ENCODE data around the gene TNS1. TPM values are rescaled to one million over a fixed set of nuclear protein-coding genes. Genes with fewer than 3 reads are reported as not detected.

TNS1 gene
- total RNA-seq, 1 donor from 2014 or later = 227 TPM

GRCh38 chr2:217941339-217941738 lies 61.5 kb downstream of the TNS1 start:
- TF ChIP-seq CTCF (IDR thresholded peaks at IDR 0.05) = no peak
- no peak for DNase-seq (ENCODE audit: low spot score)
- Mint-ChIP-seq H3K4me1 (ENCODE audit: low read depth) (peaks cover 81% of the 10 kb centered on the region), H3K9me3 (ENCODE audit: low read depth) (no peaks in the 10 kb centered on the region), H3K27ac (ENCODE audit: unreplicated experiment) (peak overlapping the region; percentile 83), H3K36me3 (ENCODE audit: low read depth) (peaks cover 6% of the 10 kb centered on the region), H3K27me3 (ENCODE audit: low read depth) (no peaks in the 10 kb centered on the region), H3K4me3 (ENCODE audit: unreplicated experiment) (peak overlapping the region; percentile 92)

DNA sequence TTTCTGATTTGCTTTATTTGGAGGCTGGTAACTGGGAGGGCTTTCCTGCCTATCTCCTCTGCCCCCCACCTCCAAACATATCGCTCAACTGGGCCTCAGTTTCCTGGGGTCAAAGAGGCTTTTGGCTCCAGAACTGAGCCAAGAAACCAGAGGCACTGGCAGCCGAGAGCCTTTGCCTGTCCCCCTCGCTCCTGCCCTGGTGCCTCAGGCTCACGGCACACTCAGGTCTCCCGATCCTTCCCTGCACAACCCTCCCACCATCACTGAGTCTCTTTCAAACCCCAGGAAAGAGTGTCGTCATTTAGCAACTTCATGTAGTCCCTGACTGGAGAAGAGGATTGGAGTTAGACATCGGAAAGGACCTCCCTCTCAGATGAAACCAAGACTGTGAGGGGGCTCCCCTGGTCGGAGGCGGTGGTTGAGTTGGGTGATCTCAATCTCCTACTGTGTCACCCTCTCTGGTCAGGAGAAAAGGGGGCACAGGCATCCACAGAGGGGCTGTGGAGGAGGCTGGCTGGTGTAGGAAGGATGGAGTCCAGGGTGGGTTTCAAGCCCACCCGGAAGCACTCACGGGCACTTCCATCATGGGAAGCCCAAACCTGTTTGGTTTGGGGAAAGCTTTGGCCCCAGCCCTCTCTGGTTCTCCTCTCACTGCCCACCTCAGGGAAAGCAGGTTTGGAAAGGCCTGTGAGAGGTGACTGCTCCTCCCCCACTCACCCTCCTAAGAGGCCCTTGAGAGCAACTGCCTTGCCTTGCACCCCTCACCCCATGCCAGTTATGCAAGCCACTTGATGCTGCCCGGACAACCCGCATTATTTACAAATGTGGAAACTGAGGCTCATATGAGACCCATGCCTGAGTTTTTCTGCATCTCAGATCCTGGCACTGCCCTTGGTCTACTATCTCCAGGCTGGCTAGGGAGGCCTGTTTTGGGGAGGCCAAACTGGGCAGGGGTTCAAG lies 62.3 kb downstream of the TNS1 start:
- Mint-ChIP-seq H3K4me1 (ENCODE audit: low read depth) (peaks cover 87% of the 10 kb centered on the region), H3K27ac (ENCODE audit: unreplicated experiment) (peak overlapping the region; percentile 43), H3K36me3 (ENCODE audit: low read depth) (peaks cover 6% of the 10 kb centered on the region), H3K9me3 (ENCODE audit: low read depth) (no peaks in the 10 kb centered on the region), H3K27me3 (ENCODE audit: low read depth) (no peaks in the 10 kb centered on the region), H3K4me3 (ENCODE audit: unreplicated experiment) (peak overlapping the region; percentile 92)
- DNase-seq (ENCODE audit: low spot score) = peak; percentile 43
- TF ChIP-seq CTCF (IDR thresholded peaks at IDR 0.05) = no peak

DNA sequence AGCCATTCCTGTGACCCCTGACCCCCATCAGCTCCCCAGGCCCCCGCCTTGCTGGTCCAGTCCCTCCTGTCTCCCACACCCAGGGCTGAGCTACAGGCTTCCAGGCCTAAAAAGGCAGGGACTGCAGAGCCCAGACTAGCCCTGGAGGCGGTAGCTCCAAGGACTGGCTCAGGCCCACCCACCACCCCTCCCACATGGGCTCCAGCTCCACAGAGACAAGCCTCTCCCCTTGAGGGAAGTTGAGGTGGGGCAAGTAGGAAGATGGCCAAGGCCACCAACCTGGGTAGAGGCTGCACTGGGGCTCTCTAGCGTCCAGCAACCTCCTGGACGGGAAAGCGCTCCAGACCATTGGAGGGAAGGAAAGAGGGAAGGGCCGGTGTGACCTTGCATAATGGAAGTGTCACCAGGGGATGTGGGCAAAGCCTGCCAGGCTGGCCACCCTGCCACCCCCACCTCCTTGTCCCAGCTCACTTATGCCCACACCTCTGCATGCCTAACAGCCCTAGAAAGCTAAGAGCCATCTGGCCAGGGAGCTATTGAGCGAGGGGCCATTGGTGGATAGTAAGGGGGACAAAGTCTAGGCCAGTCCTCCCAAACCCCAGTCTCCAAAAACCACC lies 63.1 kb downstream of the TNS1 start:
- no peaks in the 10 kb centered on the region for H3K27me3 Mint-ChIP-seq (ENCODE audit: low read depth)
- no peak for TF ChIP-seq CTCF (IDR thresholded peaks at IDR 0.05)
- peak; percentile 65 for DNase-seq (ENCODE audit: low spot score)
- peaks cover 6% of the 10 kb centered on the region for H3K36me3 Mint-ChIP-seq (ENCODE audit: low read depth)
- peak overlapping the region; percentile 92 for H3K4me3 Mint-ChIP-seq (ENCODE audit: unreplicated experiment)
- no peaks in the 10 kb centered on the region for H3K9me3 Mint-ChIP-seq (ENCODE audit: low read depth)
- peak overlapping the region; percentile 77 for H3K27ac Mint-ChIP-seq (ENCODE audit: unreplicated experiment)
- peaks cover 90% of the 10 kb centered on the region for H3K4me1 Mint-ChIP-seq (ENCODE audit: low read depth)

DNA sequence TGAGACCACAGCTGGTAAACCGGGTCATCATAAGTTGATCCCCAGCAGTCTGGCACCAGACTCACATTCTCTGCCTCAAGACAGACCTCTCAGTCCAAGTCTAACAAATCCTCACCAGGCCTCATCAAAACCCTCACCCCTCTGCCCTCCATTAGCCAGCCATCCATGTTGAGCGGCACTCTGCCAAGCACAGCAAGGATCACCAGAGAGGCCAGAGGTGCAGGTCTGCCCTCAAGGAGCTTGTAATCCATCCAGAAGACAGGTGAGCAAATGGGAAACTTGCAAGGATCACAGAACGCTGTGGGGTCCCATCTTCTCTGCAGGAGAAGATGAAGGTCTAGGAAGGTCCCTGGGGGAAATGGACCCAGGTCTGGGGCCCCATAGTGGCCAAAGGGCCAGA lies 63.6 kb downstream of the TNS1 start:
- H3K4me3 Mint-ChIP-seq (ENCODE audit: unreplicated experiment) = peak overlapping the region; percentile 12
- DNase-seq (ENCODE audit: low spot score) = no peak
- peak overlapping the region; percentile 36 for H3K27ac Mint-ChIP-seq (ENCODE audit: unreplicated experiment)
- H3K9me3 Mint-ChIP-seq (ENCODE audit: low read depth) = no peaks in the 10 kb centered on the region
- peaks cover 6% of the 10 kb centered on the region for H3K36me3 Mint-ChIP-seq (ENCODE audit: low read depth)
- TF ChIP-seq CTCF (IDR thresholded peaks at IDR 0.05) = no peak
- H3K27me3 Mint-ChIP-seq (ENCODE audit: low read depth) = no peaks in the 10 kb centered on the region
- H3K4me1 Mint-ChIP-seq (ENCODE audit: low read depth) = peaks cover 90% of the 10 kb centered on the region

GRCh38 chr2:217938036-217938435 lies 64.8 kb downstream of the TNS1 start:
- no peak for DNase-seq (ENCODE audit: low spot score)
- Mint-ChIP-seq H3K9me3 (ENCODE audit: low read depth) (no peaks in the 10 kb centered on the region), H3K36me3 (ENCODE audit: low read depth) (peaks cover 4% of the 10 kb centered on the region), H3K4me1 (ENCODE audit: low read depth) (peaks cover 92% of the 10 kb centered on the region), H3K27ac (ENCODE audit: unreplicated experiment) (peak overlapping the region; percentile 95), H3K27me3 (ENCODE audit: low read depth) (no peaks in the 10 kb centered on the region), H3K4me3 (ENCODE audit: unreplicated experiment) (peak overlapping the region; percentile 25)
- no peak for TF ChIP-seq CTCF (IDR thresholded peaks at IDR 0.05)
